GM12865 (cell line): ENCODE measurements around the gene TANC1.

Experiments
- DNase-seq: peaks from one replicate; pipeline ENCODE4 v3.0.0; 2010; ENCODE audit warnings: low read depth
- H3K4me3 ChIP-seq: 2 replicates; pipeline ENCODE4 v1.5.1; 2011; ENCODE audit warnings: mild to moderate bottlenecking, low read depth, low read length, control low read depth
- CTCF ChIP-seq: IDR thresholded peaks from 2 replicates; pipeline ENCODE4 v1.5.1; 2011; ENCODE audit warnings: low read length, control low read depth, low read depth, inconsistent platforms; ENCODE audit not compliant: insufficient read depth; ENCODE audit errors: missing control alignments

Gene TANC1

GRCh38 chr2:159072795-159073194, 104.4 kb downstream of the TANC1 start:
- no peak for TF ChIP-seq CTCF
- H3K4me3 ChIP-seq = no peak overlapping the region
- DNase-seq = no peak

GRCh38 chr2:159073256-159073655, 104.8 kb downstream of the TANC1 start:
- no peak for TF ChIP-seq CTCF
- DNase-seq = no peak
- no peak overlapping the region for H3K4me3 ChIP-seq

GRCh38 chr2:159074605-159075004, 106.2 kb downstream of the TANC1 start:
- H3K4me3 ChIP-seq = no peak overlapping the region
- DNase-seq = no peak
- TF ChIP-seq CTCF = no peak

GRCh38 chr2:159075727-159076126, 107.3 kb downstream of the TANC1 start:
- no peak for DNase-seq
- TF ChIP-seq CTCF = no peak

GRCh38 chr2:159076241-159076640, 107.8 kb downstream of the TANC1 start:
- no peak for DNase-seq
- H3K4me3 ChIP-seq = no peak overlapping the region
- TF ChIP-seq CTCF = no peak

More at GRCh38 chr2:159075727-159076126, 107.3 kb downstream of the TANC1 start:
- H3K4me3 ChIP-seq = no peak overlapping the region

GRCh38 chr2:159077869-159078268, 109.4 kb downstream of the TANC1 start:
- TF ChIP-seq CTCF = no peak
- H3K4me3 ChIP-seq = no peak overlapping the region
- DNase-seq = no peak

- no peak for DNase-seq
- no peak for TF ChIP-seq CTCF
- no peak overlapping the region for H3K4me3 ChIP-seq
These were observed 110.0 kb downstream of the TANC1 start for GRCh38 chr2:159078443-159078842.
